ENCODE measurements around the gene CDRT15. TPM values are rescaled to one million over a fixed set of nuclear protein-coding genes. Genes with fewer than 3 reads are reported as not detected.

CDRT15 gene
- total RNA-seq, 1 experiment from 2014 or later: not detected

GRCh38 chr17:14270508-14270907 lies 33.8 kb upstream of the CDRT15 start:
- WGBS (ENCODE audit: extremely low coverage, insufficient read length, low lambda C conversion rate): no CpG with 5 or more reads among the region's 2 CpGs
- H3K4me1 Mint-ChIP-seq: peaks cover 0 to 8% of the 10 kb centered on the region in 2 experiments; a peak in 3 of 4 replicates

More at GRCh38 chr17:14270508-14270907, 33.8 kb upstream of the CDRT15 start:
- H2AK5ac ChIP-seq (ENCODE audit: insufficient read length, low read length): no peak overlapping the region
- H3K79me1 ChIP-seq (ENCODE audit: insufficient read depth, low read depth, low read length, poor library complexity, severe bottlenecking): no peaks in the 10 kb centered on the region
- H3K9me3 ChIP-seq (ENCODE audit: control insufficient read depth, low read depth, low read length): no peaks in the 10 kb centered on the region
- no peaks in the 10 kb centered on the region for H3K79me2 ChIP-seq (ENCODE audit: insufficient read depth, low read length)
- peaks cover 0 to 4% of the 10 kb centered on the region in 2 experiments; a peak in 1 of 5 replicates for H3K9me3 Mint-ChIP-seq
- H3K27ac ChIP-seq (ENCODE audit: insufficient read length, low read depth, low read length): no peak overlapping the region
- TF ChIP-seq CTCF (conservative IDR thresholded peaks at IDR 0.05): no peak
- H4K20me1 ChIP-seq (ENCODE audit: control insufficient read depth, insufficient read depth, insufficient read length): no peaks in the 10 kb centered on the region
- H4K91ac ChIP-seq (ENCODE audit: insufficient read length, low read depth, low read length): no peak overlapping the region
- H3K4me2 ChIP-seq (ENCODE audit: insufficient read depth, insufficient read length, low read length): no peak overlapping the region
- no peaks in the 10 kb centered on the region for H3K27me3 Mint-ChIP-seq (ENCODE audit: low read depth)
- H3K23me2 ChIP-seq (ENCODE audit: insufficient read length, low read depth, low read length, poor library complexity, severe bottlenecking): no peaks in the 10 kb centered on the region
- no peak overlapping the region for H2BK20ac ChIP-seq (ENCODE audit: low read depth, low read length, poor library complexity, severe bottlenecking)
- no peak overlapping the region for H4K5ac ChIP-seq (ENCODE audit: insufficient read length, low read depth, low read length)
- H3K4me1 ChIP-seq (ENCODE audit: insufficient read depth, low read length): no peaks in the 10 kb centered on the region
- no peaks in the 10 kb centered on the region; the same call in 1 of the 2 replicates for H3K27me3 ChIP-seq (ENCODE audit: insufficient read depth, low read length)
- H3K36me3 Mint-ChIP-seq (ENCODE audit: insufficient read depth in 1 of 3, low read depth in 3 of 3): no peaks in the 10 kb centered on the region; a peak in 2 of 7 replicates
- no peak overlapping the region for H3K4me3 Mint-ChIP-seq
- no peak overlapping the region for H3K9ac ChIP-seq (ENCODE audit: extremely low read depth, insufficient read length, low read length)
- no peak overlapping the region for H3K18ac ChIP-seq (ENCODE audit: insufficient read length, low read depth, low read length)
- DNase-seq: peak; percentile 22
- H2BK5ac ChIP-seq (ENCODE audit: insufficient read length, low read length): no peak overlapping the region
- no peak overlapping the region for H3K56ac ChIP-seq (ENCODE audit: insufficient read length, low read depth, low read length)
- H3K14ac ChIP-seq (ENCODE audit: insufficient read depth, low read length): no peak overlapping the region
- H3K27ac Mint-ChIP-seq: no peak overlapping the region
- H2BK12ac ChIP-seq (ENCODE audit: insufficient read length, low read depth, low read length): no peak overlapping the region
- no peak overlapping the region for H2BK120ac ChIP-seq (ENCODE audit: low read depth, low read length, poor library complexity, severe bottlenecking)
- H3T11ph ChIP-seq (ENCODE audit: low read length): no peak overlapping the region
- no peak overlapping the region for H2AFZ ChIP-seq (ENCODE audit: low read length)
- no peak overlapping the region for H4K8ac ChIP-seq (replicated peaks; ENCODE audit: insufficient read length, low read depth, low read length)
- no peak overlapping the region for H3K23ac ChIP-seq (ENCODE audit: insufficient read length, low read depth, low read length)
- H3K4ac ChIP-seq (ENCODE audit: low read depth, low read length): no peak overlapping the region
- H2BK15ac ChIP-seq (ENCODE audit: low read depth, low read length): no peak overlapping the region

All from H9 (cell line).